ENCODE results near the gene IRAK2. TPM values are rescaled to one million over a fixed set of nuclear protein-coding genes. Genes with fewer than 3 reads are reported as not detected.
"Not testable (repeated sequence)": the region's sequence is repeated elsewhere in the genome, so short reads cannot be mapped to it uniquely, and the experiment has no call there.

The IRAK2 gene
- total and polyA plus RNA-seq, 2 of the 8 experiments (the other 6 are each of a cell fraction or from before 2014, with no cell fraction given), result 1.5 TPM

GRCh38 chr3:10164201-10164545 lies 546 bp upstream of the IRAK2 start:
- not testable (repeated sequence) for H3K18ac ChIP-seq (ENCODE audit: extremely low read depth, low read length); H3K56ac ChIP-seq (replicated peaks; ENCODE audit: insufficient read length, low read depth, low read length); H4K8ac ChIP-seq (ENCODE audit: extremely low read depth, insufficient read depth, low read length); H2BK12ac ChIP-seq (ENCODE audit: low read depth, low read length); H3K36me3 ChIP-seq (ENCODE audit: control insufficient read depth in 2 of 4, insufficient read depth in 4 of 4, low read length in 3 of 4); H4K91ac ChIP-seq (replicated peaks; ENCODE audit: insufficient read length, low read length); H2BK120ac ChIP-seq (replicated peaks; ENCODE audit: low read depth, low read length); H2AFZ ChIP-seq (ENCODE audit: low read length); H3K9ac ChIP-seq (replicated peaks in 1 of 4; ENCODE audit: extremely low read depth in 1 of 4, low read depth in 3 of 4, low read length in 3 of 4); FAIRE-seq; H3K23ac ChIP-seq (ENCODE audit: insufficient read length); DNase-seq (ENCODE audit: low read depth in 1 of 2, low spot score in 2 of 2); H3K79me2 ChIP-seq (ENCODE audit: control insufficient read depth in 1 of 2, insufficient read depth in 2 of 2, low read length in 2 of 2); H3K4ac ChIP-seq (replicated peaks; ENCODE audit: insufficient read length, low read depth, low read length); H3K4me2 ChIP-seq (ENCODE audit: insufficient read depth in 1 of 2, low read depth in 2 of 2, low read length in 2 of 2); H2BK15ac ChIP-seq (ENCODE audit: low read length); H3K14ac ChIP-seq (ENCODE audit: insufficient read length); H3K27me3 ChIP-seq (replicated peaks in 1 of 4; ENCODE audit: control insufficient read depth in 3 of 4, extremely low read depth in 1 of 4, insufficient read depth in 3 of 4, low read length in 3 of 4); H3K23me2 ChIP-seq (ENCODE audit: low read depth, low read length); H4K20me1 ChIP-seq (replicated peaks in 1 of 2; ENCODE audit: control insufficient read depth in 1 of 2, insufficient read depth in 2 of 2, low read length in 2 of 2); H3K79me1 ChIP-seq (ENCODE audit: low read depth, low read length); H2AK5ac ChIP-seq (ENCODE audit: low read depth, low read length); H3K27ac ChIP-seq (ENCODE audit: low read depth, low read length); H2BK20ac ChIP-seq (ENCODE audit: low read length); H3K4me1 ChIP-seq (replicated peaks in 1 of 4; ENCODE audit: control insufficient read depth in 3 of 4, insufficient read depth in 4 of 4, low read length in 3 of 4); H3K9me3 ChIP-seq (ENCODE audit: insufficient read depth in 2 of 2, low read depth in 1 of 2, low read length in 1 of 2); H2BK5ac ChIP-seq (ENCODE audit: low read depth, low read length); H4K5ac ChIP-seq (ENCODE audit: insufficient read length, low read depth, low read length)
- ChIA-PET POLR2A (ENCODE audit: partially characterized antibody) (interaction anchor here (0.7 to 1.5 kb wide), 3 partner anchors 17 to 34 kb away, joined by 3 to 5 read pairs (median 4); no protein-coding TSS in a partner anchor), CTCF (ENCODE audit: partially characterized antibody) (interaction anchor here (0.6 to 5.7 kb wide), 17 partner anchors 10 to 388 kb away, joined by 3 to 38 read pairs (median 4); no protein-coding TSS in a partner anchor)
- WGBS, 2 experiments (ENCODE audit: extremely low coverage in 1 of 2, insufficient coverage in 1 of 2, insufficient read length in 1 of 2, insufficient replicate concordance in 2 of 2, low coverage in 1 of 2, low lambda C conversion rate in 2 of 2, missing lambda C conversion rate in 1 of 2), result 81% methylated on average over 12 of the region's 12 CpGs; no CpG with 5 or more reads in 1 of the 2 experiments
- H3K4me3 ChIP-seq (ENCODE audit: extremely low read depth in 1 of 4, insufficient read depth in 2 of 4, low read depth in 3 of 4, low read length in 4 of 4), result peak overlapping the region in 1 of 4 experiments; percentile 86; a peak in 1 of 8 replicates

All from H1 (cell line).